ENCODE results near the gene SUFU. TPM values are rescaled to one million over a fixed set of nuclear protein-coding genes. Genes with fewer than 3 reads are reported as not detected.

Gene SUFU
- total RNA-seq, 1 donor from 2014 or later: 11.5 TPM

DNA sequence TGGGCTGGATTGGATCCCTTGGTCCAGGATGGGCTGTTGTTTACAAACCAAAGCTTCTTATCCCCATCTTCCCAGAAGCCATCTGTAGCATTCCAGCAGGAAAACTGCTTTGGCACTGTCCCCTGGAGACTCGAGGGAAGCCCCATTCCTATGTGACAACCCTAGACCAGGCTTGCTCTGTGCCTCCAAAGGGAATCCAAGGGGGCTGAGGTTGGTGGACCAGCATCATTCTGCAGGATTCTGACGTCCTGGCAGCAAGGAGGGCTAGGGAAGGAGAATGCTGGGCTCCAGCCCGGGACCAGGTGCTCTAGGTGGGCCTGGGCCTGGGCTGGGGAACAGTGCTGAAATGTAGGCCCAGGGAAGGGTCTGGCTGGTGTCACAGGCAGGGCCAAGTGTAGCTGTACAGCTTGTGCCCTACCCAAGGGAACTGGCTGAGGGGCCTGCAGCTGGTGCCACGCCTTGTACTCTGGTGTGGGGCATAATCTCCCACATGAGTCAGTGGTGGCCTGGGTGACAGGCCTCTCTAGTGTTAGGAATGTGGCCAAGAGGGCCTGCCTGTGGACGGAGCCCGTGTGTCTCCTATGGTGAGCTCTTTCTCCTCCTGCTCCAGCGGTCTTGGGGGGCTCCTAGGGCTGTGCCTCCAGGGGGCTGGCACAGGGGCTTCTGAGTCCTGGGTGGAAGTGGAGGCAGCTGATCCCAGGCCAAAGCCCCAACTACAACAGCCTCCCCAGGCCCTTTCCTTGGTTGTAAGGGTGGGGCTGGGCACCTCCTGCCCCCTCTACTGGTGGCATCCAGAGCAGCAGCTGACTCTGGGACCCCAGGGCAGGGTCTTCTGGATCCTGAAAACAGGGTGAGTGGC, 165.7 kb downstream of the SUFU start:
- Histone ChIP-seq H3K4me3 (no peak overlapping the region), H3K9ac (no peak overlapping the region), H3K9me3 (ENCODE audit: low read depth) (no peaks in the 10 kb centered on the region), H3K27ac (no peak overlapping the region), H4K20me1 (ENCODE audit: low read depth) (peaks cover 21% of the 10 kb centered on the region), H3K27me3 (no peaks in the 10 kb centered on the region), H3K4me1 (peaks cover 30% of the 10 kb centered on the region), H3F3A (ENCODE audit: low read depth) (peaks cover 36% of the 10 kb centered on the region), H3K36me3 (no peaks in the 10 kb centered on the region), H2AFZ (replicated peaks) (no peak overlapping the region), H3K79me2 (ENCODE audit: low read depth) (no peaks in the 10 kb centered on the region), H3K4me2 (no peak overlapping the region)
- H3K27ac Mint-ChIP-seq: no peak overlapping the region
- TF ChIP-seq, protein P1, sequence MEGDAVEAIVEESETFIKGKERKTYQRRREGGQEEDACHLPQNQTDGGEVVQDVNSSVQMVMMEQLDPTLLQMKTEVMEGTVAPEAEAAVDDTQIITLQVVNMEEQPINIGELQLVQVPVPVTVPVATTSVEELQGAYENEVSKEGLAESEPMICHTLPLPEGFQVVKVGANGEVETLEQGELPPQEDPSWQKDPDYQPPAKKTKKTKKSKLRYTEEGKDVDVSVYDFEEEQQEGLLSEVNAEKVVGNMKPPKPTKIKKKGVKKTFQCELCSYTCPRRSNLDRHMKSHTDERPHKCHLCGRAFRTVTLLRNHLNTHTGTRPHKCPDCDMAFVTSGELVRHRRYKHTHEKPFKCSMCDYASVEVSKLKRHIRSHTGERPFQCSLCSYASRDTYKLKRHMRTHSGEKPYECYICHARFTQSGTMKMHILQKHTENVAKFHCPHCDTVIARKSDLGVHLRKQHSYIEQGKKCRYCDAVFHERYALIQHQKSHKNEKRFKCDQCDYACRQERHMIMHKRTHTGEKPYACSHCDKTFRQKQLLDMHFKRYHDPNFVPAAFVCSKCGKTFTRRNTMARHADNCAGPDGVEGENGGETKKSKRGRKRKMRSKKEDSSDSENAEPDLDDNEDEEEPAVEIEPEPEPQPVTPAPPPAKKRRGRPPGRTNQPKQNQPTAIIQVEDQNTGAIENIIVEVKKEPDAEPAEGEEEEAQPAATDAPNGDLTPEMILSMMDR (IDR thresholded peaks at IDR 0.05): peak; percentile 60
- no peak for TF ChIP-seq EZH2 (IDR thresholded peaks at IDR 0.05)
- TF ChIP-seq EZH2phosphoT487 (IDR thresholded peaks at IDR 0.05): no peak
- DNase-seq (ENCODE audit: low spot score): peak; percentile 48
- H3K9me3 Mint-ChIP-seq: no peaks in the 10 kb centered on the region
- no peak overlapping the region for H3K4me3 Mint-ChIP-seq
- H3K4me1 Mint-ChIP-seq: peaks cover 61% of the 10 kb centered on the region
- H3K36me3 Mint-ChIP-seq: no peaks in the 10 kb centered on the region
- H3K27me3 Mint-ChIP-seq (ENCODE audit: insufficient read depth, low read depth): peaks cover 3% of the 10 kb centered on the region

- H3K27me3 ChIP-seq: no peaks in the 10 kb centered on the region
- no peaks in the 10 kb centered on the region for H3K79me2 ChIP-seq (ENCODE audit: low read depth)
- no peak overlapping the region for H3K27ac ChIP-seq
- H3K4me3 ChIP-seq: no peak overlapping the region
- Mint-ChIP-seq H3K36me3 (no peaks in the 10 kb centered on the region), H3K4me1 (peaks cover 67% of the 10 kb centered on the region), H3K9me3 (no peaks in the 10 kb centered on the region), H3K27me3 (ENCODE audit: insufficient read depth, low read depth) (peaks cover 2% of the 10 kb centered on the region), H3K27ac (no peak overlapping the region), H3K4me3 (no peak overlapping the region)
- peaks cover 43% of the 10 kb centered on the region for H3F3A ChIP-seq (ENCODE audit: low read depth)
- DNase-seq (ENCODE audit: low spot score): no peak
- no peaks in the 10 kb centered on the region for H3K36me3 ChIP-seq
- peaks cover 29% of the 10 kb centered on the region for H4K20me1 ChIP-seq (ENCODE audit: low read depth)
- no peaks in the 10 kb centered on the region for H3K9me3 ChIP-seq (ENCODE audit: low read depth)
- H2AFZ ChIP-seq (replicated peaks): no peak overlapping the region
- peaks cover 38% of the 10 kb centered on the region for H3K4me1 ChIP-seq
- TF ChIP-seq EZH2 (IDR thresholded peaks at IDR 0.05): no peak
- no peak for TF ChIP-seq EZH2phosphoT487 (IDR thresholded peaks at IDR 0.05)
- H3K4me2 ChIP-seq: no peak overlapping the region
- H3K9ac ChIP-seq: no peak overlapping the region
Measured at GRCh38 chr10:102670065-102670670, 166.4 kb downstream of the SUFU start.

DNA sequence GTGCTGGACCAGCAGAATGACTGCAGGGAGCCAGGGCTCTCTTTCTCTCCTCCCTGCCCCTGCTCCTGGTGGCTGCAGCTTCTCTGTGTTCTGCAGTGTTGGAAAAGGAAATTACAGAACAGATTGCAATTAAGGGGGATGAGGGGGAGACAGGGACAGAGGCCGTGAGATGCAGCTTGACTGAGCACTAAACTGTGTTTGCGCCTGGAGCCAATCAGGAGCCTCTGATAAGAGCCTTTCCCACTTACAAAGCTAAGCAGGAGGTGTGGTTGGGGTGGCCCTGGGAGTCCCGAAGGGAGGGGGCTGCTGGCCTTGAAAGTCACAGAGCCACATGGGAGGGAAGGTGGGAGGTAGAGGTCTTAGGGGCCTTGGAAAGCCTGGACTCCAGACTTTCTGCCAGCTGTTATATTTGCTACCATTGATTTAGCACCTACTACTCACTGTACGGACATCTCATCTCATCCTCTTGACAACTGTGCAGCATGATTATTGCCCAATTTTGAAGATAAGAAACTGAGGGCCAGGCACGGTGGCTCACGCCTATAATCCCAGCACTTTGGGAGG, 167.2 kb downstream of the SUFU start:
- peaks cover 35% of the 10 kb centered on the region for H4K20me1 ChIP-seq (ENCODE audit: low read depth)
- no peak overlapping the region for H3K27ac ChIP-seq
- no peaks in the 10 kb centered on the region for H3K9me3 ChIP-seq (ENCODE audit: low read depth)
- peak overlapping the region; percentile 38 for H3K4me3 Mint-ChIP-seq
- H3K27me3 ChIP-seq: no peaks in the 10 kb centered on the region
- H3K9me3 Mint-ChIP-seq: no peaks in the 10 kb centered on the region
- no peak overlapping the region for H3K4me3 ChIP-seq
- no peak for DNase-seq (ENCODE audit: low spot score)
- no peaks in the 10 kb centered on the region for H3K79me2 ChIP-seq (ENCODE audit: low read depth)
- no peaks in the 10 kb centered on the region for H3K36me3 Mint-ChIP-seq
- H3K4me2 ChIP-seq: no peak overlapping the region
- no peak overlapping the region for H3K9ac ChIP-seq
- TF ChIP-seq EZH2phosphoT487 (IDR thresholded peaks at IDR 0.05): no peak
- TF ChIP-seq, protein P1 (IDR thresholded peaks at IDR 0.05): no peak
- no peak for TF ChIP-seq EZH2 (IDR thresholded peaks at IDR 0.05)
- peaks cover 44% of the 10 kb centered on the region for H3K4me1 ChIP-seq
- peaks cover 2% of the 10 kb centered on the region for H3K27me3 Mint-ChIP-seq (ENCODE audit: insufficient read depth, low read depth)
- no peak overlapping the region for H2AFZ ChIP-seq (replicated peaks)
- peaks cover 51% of the 10 kb centered on the region for H3F3A ChIP-seq (ENCODE audit: low read depth)
- H3K36me3 ChIP-seq: no peaks in the 10 kb centered on the region
- H3K4me1 Mint-ChIP-seq: peaks cover 74% of the 10 kb centered on the region
- peak overlapping the region; percentile 53 for H3K27ac Mint-ChIP-seq
